ENCODE data around the gene GABPB1. TPM values are rescaled to one million over a fixed set of nuclear protein-coding genes. Genes with fewer than 3 reads are reported as not detected.

The GABPB1 gene
- polyA plus RNA-seq, 1 of the 3 experiments (the other 2 are of a cell fraction), result 12.8 TPM

- TF ChIP-seq GATA2 (CRISPR knock-in tag; IDR thresholded peaks at IDR 0.05) (no peak), FOXJ3 (CRISPR knock-in tag; IDR thresholded peaks at IDR 0.05) (no peak), CHD2 (IDR thresholded peaks at IDR 0.05; ENCODE audit: low read length, partially characterized antibody) (no peak), FOXM1 (IDR thresholded peaks at IDR 0.05; ENCODE audit: low read depth) (no peak), MXI1 (IDR thresholded peaks at IDR 0.05; ENCODE audit: low read depth, low read length) (no peak), POLR2AphosphoS5 (IDR thresholded peaks at IDR 0.05; ENCODE audit: low read depth, low read length) (no peak), FOSL2 (IDR thresholded peaks at IDR 0.05; ENCODE audit: borderline replicate concordance, low read depth) (no peak), JUND (IDR thresholded peaks at IDR 0.05) (no peak), TEAD4 (IDR thresholded peaks at IDR 0.05; ENCODE audit: borderline replicate concordance, insufficient read depth) (no peak), GABPA (IDR thresholded peaks at IDR 0.05; ENCODE audit: low read depth) (no peak), MEF2A (IDR thresholded peaks at IDR 0.05; ENCODE audit: borderline replicate concordance, low read depth) (no peak)
- TF ChIP-seq, protein P1, sequence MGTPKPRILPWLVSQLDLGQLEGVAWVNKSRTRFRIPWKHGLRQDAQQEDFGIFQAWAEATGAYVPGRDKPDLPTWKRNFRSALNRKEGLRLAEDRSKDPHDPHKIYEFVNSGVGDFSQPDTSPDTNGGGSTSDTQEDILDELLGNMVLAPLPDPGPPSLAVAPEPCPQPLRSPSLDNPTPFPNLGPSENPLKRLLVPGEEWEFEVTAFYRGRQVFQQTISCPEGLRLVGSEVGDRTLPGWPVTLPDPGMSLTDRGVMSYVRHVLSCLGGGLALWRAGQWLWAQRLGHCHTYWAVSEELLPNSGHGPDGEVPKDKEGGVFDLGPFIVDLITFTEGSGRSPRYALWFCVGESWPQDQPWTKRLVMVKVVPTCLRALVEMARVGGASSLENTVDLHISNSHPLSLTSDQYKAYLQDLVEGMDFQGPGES (IDR thresholded peaks at IDR 0.05; ENCODE audit: low read depth, low read length), result no peak
These were observed 42.4 kb downstream of the GABPB1 start (continued) for GRCh38 chr15:50312636-50313035.

- Histone ChIP-seq H4K20me1 (ENCODE audit: insufficient read depth) (no peaks in the 10 kb centered on the region), H3K9me3 (no peaks in the 10 kb centered on the region), H3F3A (replicated peaks; ENCODE audit: insufficient read depth) (peaks cover under 1% of the 10 kb centered on the region), H3K36me3 (replicated peaks in 1 of 2; ENCODE audit: control insufficient read depth in 1 of 2, insufficient read depth in 2 of 2, low read length in 1 of 2) (peaks cover 3 to 17% of the 10 kb centered on the region in 2 experiments), H3K27me3 (ENCODE audit: insufficient read depth) (no peaks in the 10 kb centered on the region), H3K9me2 (no peaks in the 10 kb centered on the region; the same call in 1 of the 2 replicates), H3K4me2 (no peak overlapping the region), H2AFZ (ENCODE audit: low read depth) (no peak overlapping the region), H3K4me3 (ENCODE audit: low read depth in 2 of 2, low read length in 1 of 2) (no peak overlapping the region), H3K9ac (no peak overlapping the region), H3K27ac (ENCODE audit: low read depth in 2 of 2, low read length in 1 of 2) (no peak overlapping the region), H3K4me1 (ENCODE audit: control insufficient read depth in 1 of 2, insufficient read depth in 2 of 2, low read depth in 1 of 2, low read length in 1 of 2) (no peaks in the 10 kb centered on the region), H3K79me2 (ENCODE audit: insufficient read depth) (peaks cover 8% of the 10 kb centered on the region)
- ChIA-PET POLR2A (no interaction called here), CTCF (no interaction called here)
- DNase-seq, result no peak
- no peak for TF ChIP-seq NRF1 (IDR thresholded peaks at IDR 0.05; ENCODE audit: low read depth, low read length)
- TF ChIP-seq EZH2phosphoT487 (IDR thresholded peaks at IDR 0.05; ENCODE audit: borderline replicate concordance, low read depth), result no peak
- TF ChIP-seq MAX (IDR thresholded peaks at IDR 0.05; ENCODE audit: low read depth), result no peak
- TF ChIP-seq POLR2AphosphoS5 (IDR thresholded peaks at IDR 0.05; ENCODE audit: low read depth, low read length), result no peak
- no peak for TF ChIP-seq YY1 (IDR thresholded peaks at IDR 0.05; ENCODE audit: low read depth)
- TF ChIP-seq RXRA (IDR thresholded peaks at IDR 0.05; ENCODE audit: borderline replicate concordance, low read depth), result no peak
- no peak for TF ChIP-seq TEAD4 (IDR thresholded peaks at IDR 0.05; ENCODE audit: borderline replicate concordance, insufficient read depth)
- no peak for TF ChIP-seq TCF12 (IDR thresholded peaks at IDR 0.05)
- TF ChIP-seq FOSL2 (IDR thresholded peaks at IDR 0.05; ENCODE audit: borderline replicate concordance, low read depth), result no peak
- TF ChIP-seq GATA2 (CRISPR knock-in tag; IDR thresholded peaks at IDR 0.05), result no peak
- TF ChIP-seq FOXM1 (IDR thresholded peaks at IDR 0.05; ENCODE audit: low read depth), result no peak
- no peak for TF ChIP-seq SMC3 (IDR thresholded peaks at IDR 0.05; ENCODE audit: low read depth, low read length)
- TF ChIP-seq MXI1 (IDR thresholded peaks at IDR 0.05; ENCODE audit: low read depth, low read length), result no peak
- no peak for TF ChIP-seq RFX5 (IDR thresholded peaks at IDR 0.05; ENCODE audit: low read length)
- TF ChIP-seq MEF2A (IDR thresholded peaks at IDR 0.05; ENCODE audit: borderline replicate concordance, low read depth), result no peak
These were observed 47.2 kb downstream of the GABPB1 start for GRCh38 chr15:50307799-50308198.
